UCSD-AML1 (cell line): ENCODE measurements around the gene UGT3A1.
"Not testable (repeated sequence)": the region's sequence is repeated elsewhere in the genome, so short reads cannot be mapped to it uniquely, and the experiment has no call there.

Source experiments
- DNase-seq: peaks from one replicate; lab custom pipeline; 2025; ENCODE audit not compliant: unreplicated experiment; lab: John Stamatoyannopoulos, UW

UGT3A1 gene

DNA sequence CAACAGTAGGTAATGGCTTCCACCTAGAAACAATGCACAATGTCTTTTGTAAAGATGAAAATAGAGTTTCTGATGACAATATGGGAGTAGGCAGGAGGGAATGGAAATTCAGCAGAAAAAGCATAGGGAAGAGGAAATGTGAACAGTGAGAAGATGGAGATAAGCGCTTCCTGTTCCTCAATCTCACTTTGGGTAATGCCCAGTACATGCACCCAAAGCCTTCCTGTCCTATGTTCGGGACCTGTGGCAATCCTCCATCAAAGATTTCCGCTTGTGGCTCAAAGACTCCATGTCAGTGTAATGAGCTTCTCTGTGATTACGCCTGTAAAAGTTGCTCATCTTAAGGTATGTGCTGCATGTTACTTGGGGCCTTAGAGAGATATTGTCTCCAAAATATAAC is 2.7 kb downstream of the UGT3A1 start:
- peak; percentile 27 for DNase-seq

GRCh38 chr5:35987776-35988175 is 3.4 kb downstream of the UGT3A1 start:
- DNase-seq = no peak

- no peak for DNase-seq
Observed at GRCh38 chr5:35979715-35980114, 11.5 kb downstream of the UGT3A1 start.

- DNase-seq = not testable (repeated sequence)
Observed at GRCh38 chr5:35976859-35977258, 14.3 kb downstream of the UGT3A1 start.

GRCh38 chr5:35974570-35974969 is 16.6 kb downstream of the UGT3A1 start:
- DNase-seq = no peak

- DNase-seq = no peak
Observed at GRCh38 chr5:35971878-35972210, 19.3 kb downstream of the UGT3A1 start.

DNA sequence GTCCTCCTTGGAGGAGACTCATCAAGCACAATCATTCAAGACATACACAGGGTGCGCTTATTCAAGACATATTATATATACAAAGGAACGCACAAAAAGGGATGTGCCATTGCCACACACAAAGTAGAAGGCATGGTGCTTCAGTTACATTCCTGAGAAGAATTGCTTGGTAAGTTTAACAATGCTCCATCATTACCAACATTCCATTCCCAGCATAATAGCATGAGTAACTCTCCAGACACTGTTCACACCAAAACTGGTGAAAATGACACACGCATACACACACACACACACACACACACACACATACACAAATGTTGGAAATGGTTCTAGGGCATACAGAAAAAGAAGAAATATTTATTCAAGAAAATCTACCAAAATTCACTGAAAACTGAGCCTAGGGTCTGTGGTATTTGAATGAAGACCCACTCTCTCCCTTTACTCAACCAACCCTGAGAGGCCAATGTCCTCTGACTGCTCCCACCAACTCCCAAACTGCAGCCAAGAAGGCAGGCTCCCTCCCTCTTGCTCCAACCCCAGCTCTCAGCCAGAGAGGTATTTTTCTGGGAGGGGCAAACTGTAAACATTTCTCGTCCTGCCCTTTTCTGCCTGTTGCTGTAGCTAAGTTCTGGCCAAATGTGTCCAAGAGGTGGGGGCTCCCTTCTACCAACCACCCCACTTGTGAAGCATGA is 19.9 kb downstream of the UGT3A1 start:
- DNase-seq = no peak

GRCh38 chr5:35963381-35963843 is 27.8 kb downstream of the UGT3A1 start:
- no peak for DNase-seq

GRCh38 chr5:35960328-35960727 is 30.9 kb downstream of the UGT3A1 start:
- DNase-seq = no peak

DNA sequence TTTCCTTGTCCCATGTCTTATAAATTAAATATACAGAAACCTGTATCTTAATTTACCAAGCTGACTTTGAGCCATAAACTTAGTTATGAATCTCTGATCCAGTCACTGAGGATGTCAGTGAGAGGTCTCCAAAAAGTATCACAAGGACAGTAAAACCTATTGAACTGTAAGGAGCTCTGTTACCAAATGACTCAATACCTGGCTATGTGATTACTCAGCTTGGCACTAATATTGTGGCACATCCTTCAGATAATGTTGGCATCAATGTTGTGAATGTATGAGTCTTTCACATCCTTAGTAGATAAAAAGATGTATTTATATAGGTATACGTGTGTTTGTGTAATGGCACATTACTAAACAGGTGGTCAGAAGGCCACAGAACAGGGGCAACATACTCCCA is 34.8 kb downstream of the UGT3A1 start:
- no peak for DNase-seq

- DNase-seq = no peak
Observed at GRCh38 chr5:35954175-35954574, 37.0 kb downstream of the UGT3A1 start.

GRCh38 chr5:35947085-35947484 is 44.1 kb downstream of the UGT3A1 start:
- DNase-seq = no peak

DNA sequence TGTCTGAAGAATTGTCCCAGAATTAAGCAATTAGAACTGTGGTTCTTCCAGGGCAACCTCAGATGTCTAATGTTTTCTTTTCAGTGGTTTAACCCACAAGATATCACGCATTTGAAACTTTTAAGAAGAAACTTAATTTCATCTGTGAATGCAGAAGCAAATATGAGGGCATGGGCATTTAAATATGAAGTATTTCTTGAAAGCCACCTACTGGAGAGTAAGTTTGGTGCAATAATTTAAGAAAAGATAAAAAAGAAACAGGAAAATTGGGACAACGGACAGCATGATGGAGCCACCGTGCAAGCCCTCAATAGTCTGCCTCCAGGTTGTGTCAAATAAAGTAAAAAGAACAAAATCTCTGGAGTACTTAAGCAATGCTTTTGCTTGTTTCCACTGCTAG is 51.6 kb downstream of the UGT3A1 start:
- DNase-seq = no peak

- DNase-seq = no peak
Observed at GRCh38 chr5:35938568-35939227, 52.5 kb downstream of the UGT3A1 start, which contains the start of gene CAPSL. Gene CAPSL (minus strand): TSS chr5:35938622. CDS start chr5:35921120, 17,502 bp downstream.

DNA sequence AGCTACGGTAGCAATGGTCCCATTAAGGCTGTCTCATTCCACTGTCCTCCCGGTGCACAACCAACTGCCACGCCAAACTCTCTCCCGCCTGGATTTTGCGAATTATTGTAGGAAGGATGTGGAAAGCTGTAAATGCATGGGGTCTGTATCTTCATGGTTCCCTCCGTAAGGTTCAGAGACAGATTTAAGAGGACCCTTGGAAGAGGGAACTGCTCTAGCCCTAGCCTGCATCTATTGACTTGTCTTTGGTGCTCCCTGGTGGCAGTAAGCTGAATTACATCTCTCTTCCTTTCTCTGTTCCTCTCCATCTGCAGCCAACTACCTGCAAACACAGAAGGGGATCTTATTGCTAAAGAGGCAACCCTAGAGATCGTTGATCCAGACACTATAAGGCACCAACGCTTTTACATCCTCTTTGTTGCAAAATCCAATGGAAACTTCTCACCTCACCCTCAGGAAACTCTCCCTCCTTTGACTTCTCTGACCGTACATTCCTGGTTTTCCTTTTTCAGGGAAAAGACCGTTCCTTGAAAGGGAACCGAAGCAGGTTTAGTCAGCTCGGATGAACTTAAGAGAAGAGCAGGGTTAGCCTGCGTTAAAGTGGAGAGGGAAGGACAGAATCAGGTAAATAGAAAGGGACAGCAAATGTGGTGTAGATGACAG is 64.7 kb downstream of the UGT3A1 start:
- peak; percentile 14 for DNase-seq

GRCh38 chr5:35924950-35925722 is 66.1 kb downstream of the UGT3A1 start:
- peak; percentile 51 for DNase-seq

GRCh38 chr5:35924122-35924949 is 66.9 kb downstream of the UGT3A1 start:
- no peak for DNase-seq

GRCh38 chr5:35922468-35922867 is 68.7 kb downstream of the UGT3A1 start:
- peak; percentile 14 for DNase-seq

DNA sequence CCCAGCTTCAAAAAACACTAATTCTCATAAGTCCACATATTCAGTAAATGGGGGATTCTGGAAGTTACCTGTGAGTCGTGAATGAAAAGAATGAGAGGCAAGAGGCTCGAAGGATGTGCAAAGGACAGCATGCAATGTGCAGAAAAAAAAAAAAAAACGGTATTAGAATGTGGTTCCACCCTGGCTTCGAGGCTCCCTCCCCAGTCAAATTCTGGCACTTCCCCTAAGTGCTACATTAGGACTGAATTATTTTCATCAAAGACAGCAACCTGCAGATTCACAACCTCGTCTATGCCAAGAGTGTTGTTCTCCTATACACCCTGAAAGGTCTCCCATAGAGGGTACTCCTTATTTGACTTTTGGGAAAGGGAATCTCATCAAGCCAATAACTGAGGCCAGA is 69.3 kb downstream of the UGT3A1 start:
- DNase-seq = no peak

GRCh38 chr5:35920890-35921289 is 70.3 kb downstream of the UGT3A1 start:
- no peak for DNase-seq

DNA sequence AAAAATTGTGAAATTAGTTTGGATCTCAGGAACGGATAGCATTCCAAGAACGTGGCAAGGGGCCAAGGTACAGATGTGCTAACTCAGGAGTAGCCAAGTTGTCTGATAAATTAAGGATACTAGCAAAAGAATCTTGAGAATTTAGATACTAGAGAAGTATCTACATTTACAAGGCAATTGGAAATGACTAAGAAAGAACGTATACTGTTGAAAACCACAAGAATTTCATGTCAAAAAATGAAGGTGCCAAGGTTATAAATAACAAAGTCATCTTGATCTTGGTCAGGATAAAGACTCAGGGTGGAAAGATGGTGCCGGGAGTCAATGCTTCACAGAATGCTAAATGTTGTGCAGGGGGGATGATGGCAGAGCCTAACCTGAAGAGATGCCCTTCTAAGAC is 72.0 kb downstream of the UGT3A1 start:
- no peak for DNase-seq
